WTC11 (cell line): ENCODE measurements around the gene ZDHHC16. TPM values are rescaled to one million over a fixed set of nuclear protein-coding genes. Genes with fewer than 3 reads are reported as not detected.

Experiments used
- ATAC-seq: fragments of 200-7000 bp; cut with Tn5 transposase; 2 replicates; pipeline ENCODE4 v1.10.0; 2021; ENCODE audit warnings: mild to moderate bottlenecking, moderate library complexity
- CTCF ChIA-PET: fragments of 300-600 bp; sonication (Branson Sonifier 250); formaldehyde crosslinking; loops from one replicate; lab custom pipeline; 2021; ENCODE audit warnings: antibody characterized with exemption; lab: Charles Lee
- POLR2A ChIA-PET: fragments of 350-600 bp; sonication (Branson Sonifier 250); formaldehyde crosslinking; loops from one replicate; lab custom pipeline; 2021; ENCODE audit warnings: antibody characterized with exemption; lab: Charles Lee
- DNase-seq: peaks from one replicate; pipeline ENCODE4 v3.0.0; 2021; ENCODE audit warnings: low spot score
- H3K27ac Mint-ChIP-seq: 2 replicates; pipeline ENCODE4 v1.8.0; 2021; ENCODE audit warnings: mixed read lengths
- H3K27me3 Mint-ChIP-seq: 2 replicates; pipeline ENCODE4 v1.8.0; 2021; ENCODE audit warnings: low read depth, mild to moderate bottlenecking, moderate library complexity, mixed read lengths
- H3K36me3 Mint-ChIP-seq: 2 replicates; pipeline ENCODE4 v1.8.0; 2021; ENCODE audit warnings: mixed read lengths
- H3K4me1 Mint-ChIP-seq: 2 replicates; pipeline ENCODE4 v1.8.0; 2022; ENCODE audit warnings: mixed read lengths
- H3K4me3 Mint-ChIP-seq: 2 replicates; pipeline ENCODE4 v1.8.0; 2021; ENCODE audit warnings: mild to moderate bottlenecking, moderate library complexity, mixed read lengths
- H3K9me3 Mint-ChIP-seq: 2 replicates; pipeline ENCODE4 v1.8.0; 2021; ENCODE audit warnings: mixed read lengths
- AFF4 ChIP-seq: sonication (generic); formaldehyde crosslinking; IDR thresholded peaks from 2 replicates; pipeline ENCODE4 v1.8.1; 2023; ENCODE audit warnings: mild to moderate bottlenecking, missing genetic modification reagents, borderline replicate concordance
- ARID4B ChIP-seq: sonication (generic); formaldehyde crosslinking; IDR thresholded peaks from 2 replicates; pipeline ENCODE4 v1.8.0; 2023; ENCODE audit warnings: missing genetic modification reagents, mild to moderate bottlenecking, borderline replicate concordance
- ATF1 ChIP-seq: sonication (generic); formaldehyde crosslinking; IDR thresholded peaks from 2 replicates; pipeline ENCODE4 v1.8.1; 2023; ENCODE audit warnings: mild to moderate bottlenecking, moderate library complexity, missing genetic modification reagents
- CDX4 ChIP-seq: fragments of 250-450 bp; sonication (Bioruptor Pico); IDR thresholded peaks from 2 replicates; pipeline ENCODE4 v1.9.0; 2021; ENCODE audit warnings: moderate library complexity, mild to moderate bottlenecking, inconsistent platforms, borderline replicate concordance
- CREM ChIP-seq: sonication (generic); formaldehyde crosslinking; IDR thresholded peaks from 2 replicates; pipeline ENCODE4 v1.8.1; 2022; ENCODE audit warnings: mild to moderate bottlenecking, missing genetic modification reagents, moderate library complexity
- E2F5 ChIP-seq: sonication (generic); formaldehyde crosslinking; IDR thresholded peaks from 2 replicates; pipeline ENCODE4 v1.8.1; 2022; ENCODE audit warnings: mild to moderate bottlenecking, moderate library complexity, missing genetic modification reagents
- FOXP1 ChIP-seq: sonication (generic); formaldehyde crosslinking; IDR thresholded peaks from 2 replicates; pipeline ENCODE4 v1.8.0; 2022; ENCODE audit warnings: missing genetic modification reagents, mild to moderate bottlenecking, moderate library complexity, borderline replicate concordance
- GTF2I ChIP-seq: fragments of 250-450 bp; sonication (Bioruptor Pico); conservative IDR thresholded peaks from 2 replicates; pipeline ENCODE4 v1.4.0; 2021; ENCODE audit warnings: mild to moderate bottlenecking
- JUN ChIP-seq: sonication (generic); formaldehyde crosslinking; IDR thresholded peaks from 2 replicates; pipeline ENCODE4 v1.8.0; 2023; ENCODE audit warnings: mild to moderate bottlenecking, missing genetic modification reagents
- NFE2L1 ChIP-seq: sonication (generic); formaldehyde crosslinking; IDR thresholded peaks from 2 replicates; pipeline ENCODE4 v1.8.1; 2023; ENCODE audit warnings: missing genetic modification reagents
- STAT6 ChIP-seq: sonication (generic); formaldehyde crosslinking; conservative IDR thresholded peaks from 2 replicates; pipeline ENCODE4 v1.8.1; 2023; ENCODE audit warnings: mild to moderate bottlenecking, low read depth, missing genetic modification reagents, moderate library complexity
- TCF7 ChIP-seq: sonication (generic); formaldehyde crosslinking; IDR thresholded peaks from 2 replicates; pipeline ENCODE4 v1.8.0; 2022; ENCODE audit warnings: mild to moderate bottlenecking, low read depth, missing genetic modification reagents, moderate library complexity
- ZNF232 ChIP-seq: sonication (generic); formaldehyde crosslinking; IDR thresholded peaks from 2 replicates; pipeline ENCODE4 v1.8.0; 2022; ENCODE audit warnings: mild to moderate bottlenecking, missing genetic modification reagents
- ZNF425 ChIP-seq: fragments of 250-450 bp; sonication (Bioruptor Pico); conservative IDR thresholded peaks from 2 replicates; pipeline ENCODE4 v1.9.0; 2021; ENCODE audit warnings: mild to moderate bottlenecking
- ZSCAN18 ChIP-seq: fragments of 250-450 bp; sonication (Bioruptor Pico); IDR thresholded peaks from 2 replicates; pipeline ENCODE4 v2.1.2; 2022; ENCODE audit warnings: mild to moderate bottlenecking, moderate library complexity
- total RNA-seq: library from RNA; stranded (reverse); gene quantifications from 3 replicates; pipeline ENCODE4 v1.2.3, GENCODE V29; 2021
- TF ChIP-seq, protein P1 (sequence below): sonication (generic); formaldehyde crosslinking; IDR thresholded peaks from 2 replicates; pipeline ENCODE4 v1.8.1; 2022; ENCODE audit warnings: mild to moderate bottlenecking, missing genetic modification reagents, moderate library complexity, borderline replicate concordance
- TF ChIP-seq, protein P2 (sequence below): sonication (generic); formaldehyde crosslinking; IDR thresholded peaks from 2 replicates; pipeline ENCODE4 v1.8.0; 2022; ENCODE audit warnings: mild to moderate bottlenecking, missing genetic modification reagents

The ZDHHC16 gene
- total RNA-seq, 1 experiment from 2014 or later: 44.4 TPM

GRCh38 chr10:97506199-97506991 lies 60.4 kb downstream of the ZDHHC16 start:
- Mint-ChIP-seq H3K27ac (no peak overlapping the region), H3K9me3 (no peaks in the 10 kb centered on the region), H3K4me1 (peaks cover 18% of the 10 kb centered on the region), H3K36me3 (no peaks in the 10 kb centered on the region), H3K4me3 (no peak overlapping the region), H3K27me3 (peaks cover 2% of the 10 kb centered on the region; the same call in 1 of the 2 replicates)
- no peak; the same call in 1 of the 2 replicates for ATAC-seq
- ChIA-PET CTCF (interaction anchor here (1.5 kb wide), 1 partner anchor 28 kb away, joined by 10 read pairs; no protein-coding TSS in a partner anchor), POLR2A (no interaction called here)
- DNase-seq: no peak
- TF ChIP-seq STAT6: no peak
- no peak for TF ChIP-seq E2F5 (CRISPR knock-in tag)
- no peak for TF ChIP-seq ATF1 (CRISPR knock-in tag)
- no peak for TF ChIP-seq TCF7
- TF ChIP-seq NFE2L1 (CRISPR knock-in tag): no peak
- no peak for TF ChIP-seq JUN (CRISPR knock-in tag)
- TF ChIP-seq ZNF425 (CRISPR knock-in tag): no peak
- no peak for TF ChIP-seq ARID4B (CRISPR knock-in tag)
- no peak for TF ChIP-seq CREM (CRISPR knock-in tag)
- TF ChIP-seq AFF4 (CRISPR knock-in tag): no peak
- TF ChIP-seq, protein P1, sequence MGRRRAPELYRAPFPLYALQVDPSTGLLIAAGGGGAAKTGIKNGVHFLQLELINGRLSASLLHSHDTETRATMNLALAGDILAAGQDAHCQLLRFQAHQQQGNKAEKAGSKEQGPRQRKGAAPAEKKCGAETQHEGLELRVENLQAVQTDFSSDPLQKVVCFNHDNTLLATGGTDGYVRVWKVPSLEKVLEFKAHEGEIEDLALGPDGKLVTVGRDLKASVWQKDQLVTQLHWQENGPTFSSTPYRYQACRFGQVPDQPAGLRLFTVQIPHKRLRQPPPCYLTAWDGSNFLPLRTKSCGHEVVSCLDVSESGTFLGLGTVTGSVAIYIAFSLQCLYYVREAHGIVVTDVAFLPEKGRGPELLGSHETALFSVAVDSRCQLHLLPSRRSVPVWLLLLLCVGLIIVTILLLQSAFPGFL (CRISPR knock-in tag): no peak
- no peak for TF ChIP-seq ZSCAN18 (CRISPR knock-in tag)
- TF ChIP-seq ZNF232 (CRISPR knock-in tag): no peak
- TF ChIP-seq GTF2I (CRISPR knock-in tag): no peak
- TF ChIP-seq, protein P2, sequence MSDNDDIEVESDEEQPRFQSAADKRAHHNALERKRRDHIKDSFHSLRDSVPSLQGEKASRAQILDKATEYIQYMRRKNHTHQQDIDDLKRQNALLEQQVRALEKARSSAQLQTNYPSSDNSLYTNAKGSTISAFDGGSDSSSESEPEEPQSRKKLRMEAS (CRISPR knock-in tag): no peak
- no peak for TF ChIP-seq FOXP1 (CRISPR knock-in tag)
- no peak for TF ChIP-seq CDX4 (CRISPR knock-in tag)
